ENCODE measurements around the gene FAM111B. TPM values are rescaled to one million over a fixed set of nuclear protein-coding genes. Genes with fewer than 3 reads are reported as not detected.

Gene FAM111B
- total and polyA plus RNA-seq, 7 experiments from 2014 or later, result 0.11 to 79.8 (median 0.42) TPM; not detected in 3

- Histone ChIP-seq H3K4me1 (ENCODE audit: control insufficient read depth in 2 of 2, insufficient read depth in 2 of 2, low read length in 2 of 2) (peaks cover 4 to 7% of the 10 kb centered on the region in 2 donors), H3K27ac (ENCODE audit: low read depth, low read length) (no peak overlapping the region), H3K9me3 (ENCODE audit: control insufficient read depth in 2 of 3, low read length in 3 of 3) (no peaks in the 10 kb centered on the region), H3K27me3 (ENCODE audit: control insufficient read depth in 2 of 2, insufficient read depth in 2 of 2, low read length in 2 of 2) (no peaks in the 10 kb centered on the region), H3K4me3 (ENCODE audit: low read length) (no peak overlapping the region), H3K36me3 (ENCODE audit: control insufficient read depth in 2 of 3, insufficient read depth in 3 of 3, low read length in 3 of 3) (no peaks in the 10 kb centered on the region)
- Mint-ChIP-seq H3K4me3 (peak overlapping the region in 1 of 10 donors; percentile 7), H3K27ac (peak overlapping the region in 1 of 9 donors; percentile 6), H3K27me3 (peaks cover 0 to 54% (median 7%) of the 10 kb centered on the region in 5 donors), H3K4me1 (peaks cover 0 to 16% (median 10%) of the 10 kb centered on the region in 7 donors), H3K36me3 (peaks cover 0 to 4% (median 0%) of the 10 kb centered on the region in 5 donors), H3K9me3 (no peaks in the 10 kb centered on the region)
- no peak for ATAC-seq
- DNase-seq, result no peak
- intact Hi-C loops (cut with micrococcal nuclease), result loop anchor here (5.0 to 10.0 kb wide), 4 partner anchors 381 to 591 kb away; partner anchors contain the start of gene STX3 (in 1 of the 2)
- ChIA-PET POLR2A (no interaction called here), CTCF (interaction anchor here (0.6 to 4.2 kb wide), 3 partner anchors 10 to 35 kb away, joined by 4 to 16 read pairs (median 4); no protein-coding TSS in a partner anchor)
These were observed 67.1 kb downstream of the FAM111B start for GRCh38 chr11:59173964-59174663.

- DNase-seq (no peak), ATAC-seq (no peak)
- H3K27ac Mint-ChIP-seq, result no peak overlapping the region
- no peaks in the 10 kb centered on the region for H3K36me3 ChIP-seq (ENCODE audit: control insufficient read depth in 2 of 3, insufficient read depth in 3 of 3, low read length in 3 of 3)
- intact Hi-C loops (cut with micrococcal nuclease), result loop anchor here (5.0 to 10.0 kb wide), 4 partner anchors 380 to 590 kb away; partner anchors contain the start of gene STX3 (in 1 of the 2)
- H3K4me1 Mint-ChIP-seq, result peaks cover 0 to 16% (median 10%) of the 10 kb centered on the region in 7 donors
- H3K4me3 Mint-ChIP-seq, result peak overlapping the region in 2 of 10 donors; percentile 11 to 21
- H3K36me3 Mint-ChIP-seq, result peaks cover 0 to 4% (median 0%) of the 10 kb centered on the region in 5 donors
- H3K27ac ChIP-seq (ENCODE audit: low read depth, low read length), result no peak overlapping the region
- no peaks in the 10 kb centered on the region for H3K27me3 ChIP-seq (ENCODE audit: control insufficient read depth in 2 of 2, insufficient read depth in 2 of 2, low read length in 2 of 2)
- peaks cover 4 to 7% of the 10 kb centered on the region in 2 donors for H3K4me1 ChIP-seq (ENCODE audit: control insufficient read depth in 2 of 2, insufficient read depth in 2 of 2, low read length in 2 of 2)
- peaks cover 0 to 5% (median 0%) of the 10 kb centered on the region in 11 donors for H3K9me3 Mint-ChIP-seq
- no peaks in the 10 kb centered on the region for H3K9me3 ChIP-seq (ENCODE audit: control insufficient read depth in 2 of 3, low read length in 3 of 3)
- H3K4me3 ChIP-seq (ENCODE audit: low read length), result no peak overlapping the region
- H3K27me3 Mint-ChIP-seq, result peaks cover 0 to 54% (median 7%) of the 10 kb centered on the region in 5 donors
- CTCF ChIA-PET, result interaction anchor here (4.2 kb wide), 1 partner anchor 12 kb away, joined by 16 read pairs; no protein-coding TSS in a partner anchor
- POLR2A ChIA-PET, result no interaction called here
These were observed 67.6 kb downstream of the FAM111B start for GRCh38 chr11:59174664-59175033.

GRCh38 chr11:59175091-59175501 lies 68.1 kb downstream of the FAM111B start:
- Mint-ChIP-seq H3K4me3 (peak overlapping the region in 4 of 10 donors; percentile 4 to 21 (median 12)), H3K36me3 (peaks cover 0 to 4% (median 0%) of the 10 kb centered on the region in 5 donors), H3K9me3 (peaks cover 0 to 5% (median 0%) of the 10 kb centered on the region in 11 donors), H3K27me3 (peaks cover 0 to 54% (median 7%) of the 10 kb centered on the region in 5 donors), H3K4me1 (peaks cover 0 to 16% (median 10%) of the 10 kb centered on the region in 7 donors), H3K27ac (no peak overlapping the region)
- ChIA-PET CTCF (interaction anchor here (0.6 to 4.2 kb wide), 2 partner anchors 11 to 649 kb away, joined by 3 to 16 read pairs; no protein-coding TSS in a partner anchor), POLR2A (no interaction called here)
- intact Hi-C loops (cut with micrococcal nuclease), result loop anchor here in 1 of 2 donors (10.0 kb wide), 2 partner anchors 380 to 590 kb away; no protein-coding TSS in a partner anchor
- no peak for DNase-seq
- no peaks in the 10 kb centered on the region for H3K9me3 ChIP-seq (ENCODE audit: control insufficient read depth in 2 of 3, low read length in 3 of 3)
- H3K4me3 ChIP-seq (ENCODE audit: low read length), result no peak overlapping the region
- no peak overlapping the region for H3K27ac ChIP-seq (ENCODE audit: low read depth, low read length)
- H3K36me3 ChIP-seq (ENCODE audit: control insufficient read depth in 2 of 3, insufficient read depth in 3 of 3, low read length in 3 of 3), result no peaks in the 10 kb centered on the region
- H3K27me3 ChIP-seq (ENCODE audit: control insufficient read depth in 2 of 2, insufficient read depth in 2 of 2, low read length in 2 of 2), result no peaks in the 10 kb centered on the region
- ATAC-seq, result no peak
- H3K4me1 ChIP-seq (ENCODE audit: control insufficient read depth in 2 of 2, insufficient read depth in 2 of 2, low read length in 2 of 2), result peaks cover 4 to 7% of the 10 kb centered on the region in 2 donors

- no peak for ATAC-seq
- peaks cover 0 to 16% (median 10%) of the 10 kb centered on the region in 7 donors for H3K4me1 Mint-ChIP-seq
- ChIA-PET CTCF (interaction anchor here (1.5 to 4.2 kb wide), 2 partner anchors 10 to 18 kb away, joined by 5 to 16 read pairs; no protein-coding TSS in a partner anchor), POLR2A (no interaction called here)
- Histone ChIP-seq H3K27me3 (ENCODE audit: control insufficient read depth in 2 of 2, insufficient read depth in 2 of 2, low read length in 2 of 2) (no peaks in the 10 kb centered on the region), H3K4me1 (ENCODE audit: control insufficient read depth in 2 of 2, insufficient read depth in 2 of 2, low read length in 2 of 2) (peaks cover 0 to 7% of the 10 kb centered on the region in 2 donors), H3K27ac (ENCODE audit: low read depth, low read length) (no peak overlapping the region), H3K36me3 (ENCODE audit: control insufficient read depth in 2 of 3, insufficient read depth in 3 of 3, low read length in 3 of 3) (no peaks in the 10 kb centered on the region), H3K4me3 (ENCODE audit: low read length) (no peak overlapping the region), H3K9me3 (ENCODE audit: control insufficient read depth in 2 of 3, low read length in 3 of 3) (no peaks in the 10 kb centered on the region)
- intact Hi-C loops (cut with micrococcal nuclease), result loop anchor here in 1 of 2 donors (10.0 kb wide), 2 partner anchors 378 to 588 kb away; no protein-coding TSS in a partner anchor
- H3K9me3 Mint-ChIP-seq, result peaks cover 0 to 5% (median 0%) of the 10 kb centered on the region in 11 donors
- H3K4me3 Mint-ChIP-seq, result no peak overlapping the region
- H3K27ac Mint-ChIP-seq, result no peak overlapping the region
- no peak for DNase-seq
- peaks cover 0 to 54% (median 7%) of the 10 kb centered on the region in 5 donors for H3K27me3 Mint-ChIP-seq
- peaks cover 0 to 4% (median 0%) of the 10 kb centered on the region in 5 donors for H3K36me3 Mint-ChIP-seq
These were observed 69.3 kb downstream of the FAM111B start for GRCh38 chr11:59176330-59176729.

Other genes starting within 250 kb of the FAM111B start
- gene GLYATL1, start 167.7 kb upstream of the FAM111B start, total RNA-seq, result not detected
- under 1 TPM in 1 of 2 donors, not detected in 1; 0.39 TPM for gene GLYATL1, start 167.7 kb upstream of the FAM111B start, polyA plus RNA-seq
- gene GLYATL1B, start 20.9 kb upstream of the FAM111B start, total RNA-seq, result not detected
- gene GLYATL1B, start 20.9 kb upstream of the FAM111B start, polyA plus RNA-seq, result not detected
- 100 to 1,000 TPM in 3 of 5 experiments, 10 to 100 TPM in 2; 73.1 to 138 (median 117) TPM for gene FAM111A, start 35.6 kb downstream of the FAM111B start, total RNA-seq
- 10 to 100 TPM; 23.0 to 32.0 TPM for gene FAM111A, start 35.6 kb downstream of the FAM111B start, polyA plus RNA-seq
- gene DTX4, start 64.9 kb downstream of the FAM111B start, total RNA-seq, result 1 to 10 TPM in 4 of 5 experiments, under 1 TPM in 1; 0.22 to 3.9 (median 2.2) TPM
- gene DTX4, start 64.9 kb downstream of the FAM111B start, polyA plus RNA-seq, result under 1 TPM; 0.22 to 0.35 TPM
- gene MPEG1, start 105.7 kb downstream of the FAM111B start, total RNA-seq, result 100 to 1,000 TPM in 1 of 5 experiments, 10 to 100 TPM in 1, 1 to 10 TPM in 2, not detected in 1; 4.2 to 187 (median 13.8) TPM
- under 1 TPM; 0.26 to 0.53 TPM for gene MPEG1, start 105.7 kb downstream of the FAM111B start, polyA plus RNA-seq

Data from naive thymus-derived CD4-positive, alpha-beta T cell (primary cell).